Ishikawa (cell line): Measurements from ENCODE around the gene HLA-DOA.

Experiments
- CREB1 ChIP-seq: IDR thresholded peaks from 2 replicates; pipeline ENCODE4 v1.6.1; 2012; ENCODE audit warnings: low read depth
- EP300 ChIP-seq: IDR thresholded peaks from 2 replicates; pipeline ENCODE4 v1.6.1; 2012; ENCODE audit warnings: borderline replicate concordance
- FOXM1 ChIP-seq: IDR thresholded peaks from 2 replicates; pipeline ENCODE4 v1.6.1; 2012; ENCODE audit warnings: low read depth, borderline replicate concordance
- RAD21 ChIP-seq: IDR thresholded peaks from 2 replicates; pipeline ENCODE4 v1.6.1; 2012; ENCODE audit warnings: low read depth
- TF ChIP-seq, protein P1 (sequence below): IDR thresholded peaks from 2 replicates; pipeline ENCODE4 v1.6.1; 2012; ENCODE audit warnings: low read depth, mild to moderate bottlenecking
- TF ChIP-seq, protein P2 (sequence below): IDR thresholded peaks from 2 replicates; pipeline ENCODE4 v1.6.1; 2012
- TF ChIP-seq, protein P3 (sequence below): IDR thresholded peaks from 2 replicates; pipeline ENCODE4 v1.6.1; 2012

DNA sequence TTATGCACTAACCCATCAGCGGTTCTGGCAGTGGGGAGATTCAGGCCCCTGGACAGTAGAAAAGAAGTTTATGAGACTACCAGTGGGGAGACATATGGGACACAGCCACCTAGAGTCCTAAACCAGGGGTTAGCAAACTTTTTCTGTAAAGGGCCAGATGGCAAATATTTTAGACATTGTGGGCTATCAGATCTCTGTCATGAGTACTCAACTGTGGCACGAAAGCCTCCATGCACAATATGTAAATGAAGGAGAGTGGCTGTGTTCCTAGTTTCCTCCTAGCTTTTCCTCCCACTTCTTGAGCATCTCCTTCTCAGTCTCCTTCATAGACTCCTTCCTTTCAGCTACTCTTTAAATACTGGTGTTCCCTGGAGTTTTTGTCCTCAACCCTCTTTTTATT lies 53.2 kb downstream of the HLA-DOA start:
- TF ChIP-seq EP300 (no peak), CREB1 (no peak), FOXM1 (no peak), RAD21 (no peak)
- TF ChIP-seq, protein P1, sequence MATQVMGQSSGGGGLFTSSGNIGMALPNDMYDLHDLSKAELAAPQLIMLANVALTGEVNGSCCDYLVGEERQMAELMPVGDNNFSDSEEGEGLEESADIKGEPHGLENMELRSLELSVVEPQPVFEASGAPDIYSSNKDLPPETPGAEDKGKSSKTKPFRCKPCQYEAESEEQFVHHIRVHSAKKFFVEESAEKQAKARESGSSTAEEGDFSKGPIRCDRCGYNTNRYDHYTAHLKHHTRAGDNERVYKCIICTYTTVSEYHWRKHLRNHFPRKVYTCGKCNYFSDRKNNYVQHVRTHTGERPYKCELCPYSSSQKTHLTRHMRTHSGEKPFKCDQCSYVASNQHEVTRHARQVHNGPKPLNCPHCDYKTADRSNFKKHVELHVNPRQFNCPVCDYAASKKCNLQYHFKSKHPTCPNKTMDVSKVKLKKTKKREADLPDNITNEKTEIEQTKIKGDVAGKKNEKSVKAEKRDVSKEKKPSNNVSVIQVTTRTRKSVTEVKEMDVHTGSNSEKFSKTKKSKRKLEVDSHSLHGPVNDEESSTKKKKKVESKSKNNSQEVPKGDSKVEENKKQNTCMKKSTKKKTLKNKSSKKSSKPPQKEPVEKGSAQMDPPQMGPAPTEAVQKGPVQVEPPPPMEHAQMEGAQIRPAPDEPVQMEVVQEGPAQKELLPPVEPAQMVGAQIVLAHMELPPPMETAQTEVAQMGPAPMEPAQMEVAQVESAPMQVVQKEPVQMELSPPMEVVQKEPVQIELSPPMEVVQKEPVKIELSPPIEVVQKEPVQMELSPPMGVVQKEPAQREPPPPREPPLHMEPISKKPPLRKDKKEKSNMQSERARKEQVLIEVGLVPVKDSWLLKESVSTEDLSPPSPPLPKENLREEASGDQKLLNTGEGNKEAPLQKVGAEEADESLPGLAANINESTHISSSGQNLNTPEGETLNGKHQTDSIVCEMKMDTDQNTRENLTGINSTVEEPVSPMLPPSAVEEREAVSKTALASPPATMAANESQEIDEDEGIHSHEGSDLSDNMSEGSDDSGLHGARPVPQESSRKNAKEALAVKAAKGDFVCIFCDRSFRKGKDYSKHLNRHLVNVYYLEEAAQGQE = no peak
- TF ChIP-seq, protein P2, sequence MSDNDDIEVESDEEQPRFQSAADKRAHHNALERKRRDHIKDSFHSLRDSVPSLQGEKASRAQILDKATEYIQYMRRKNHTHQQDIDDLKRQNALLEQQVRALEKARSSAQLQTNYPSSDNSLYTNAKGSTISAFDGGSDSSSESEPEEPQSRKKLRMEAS = no peak
- TF ChIP-seq, protein P3, sequence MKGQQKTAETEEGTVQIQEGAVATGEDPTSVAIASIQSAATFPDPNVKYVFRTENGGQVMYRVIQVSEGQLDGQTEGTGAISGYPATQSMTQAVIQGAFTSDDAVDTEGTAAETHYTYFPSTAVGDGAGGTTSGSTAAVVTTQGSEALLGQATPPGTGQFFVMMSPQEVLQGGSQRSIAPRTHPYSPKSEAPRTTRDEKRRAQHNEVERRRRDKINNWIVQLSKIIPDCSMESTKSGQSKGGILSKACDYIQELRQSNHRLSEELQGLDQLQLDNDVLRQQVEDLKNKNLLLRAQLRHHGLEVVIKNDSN = no peak
